Stimulated activated CD4-positive, alpha-beta T cell treated with anti-CD3 and anti-CD28 coated beads, Interleukin-12 subunit alpha, Interleukin-12 subunit beta, amount 100 ng/mL, for 48 hours (primary cell): ENCODE data around the gene REN.

ENCODE experiments used
- DNase-seq, 3 donors: peaks; one replicate each; pipeline ENCODE4 v3.0.0-alpha.2; 2020; ENCODE audit warnings: low read depth in 2 of 3, low spot score in 1 of 3

REN gene

GRCh38 chr1:204110894-204111633 lies 55.1 kb downstream of the REN start:
- no peak for DNase-seq

DNA sequence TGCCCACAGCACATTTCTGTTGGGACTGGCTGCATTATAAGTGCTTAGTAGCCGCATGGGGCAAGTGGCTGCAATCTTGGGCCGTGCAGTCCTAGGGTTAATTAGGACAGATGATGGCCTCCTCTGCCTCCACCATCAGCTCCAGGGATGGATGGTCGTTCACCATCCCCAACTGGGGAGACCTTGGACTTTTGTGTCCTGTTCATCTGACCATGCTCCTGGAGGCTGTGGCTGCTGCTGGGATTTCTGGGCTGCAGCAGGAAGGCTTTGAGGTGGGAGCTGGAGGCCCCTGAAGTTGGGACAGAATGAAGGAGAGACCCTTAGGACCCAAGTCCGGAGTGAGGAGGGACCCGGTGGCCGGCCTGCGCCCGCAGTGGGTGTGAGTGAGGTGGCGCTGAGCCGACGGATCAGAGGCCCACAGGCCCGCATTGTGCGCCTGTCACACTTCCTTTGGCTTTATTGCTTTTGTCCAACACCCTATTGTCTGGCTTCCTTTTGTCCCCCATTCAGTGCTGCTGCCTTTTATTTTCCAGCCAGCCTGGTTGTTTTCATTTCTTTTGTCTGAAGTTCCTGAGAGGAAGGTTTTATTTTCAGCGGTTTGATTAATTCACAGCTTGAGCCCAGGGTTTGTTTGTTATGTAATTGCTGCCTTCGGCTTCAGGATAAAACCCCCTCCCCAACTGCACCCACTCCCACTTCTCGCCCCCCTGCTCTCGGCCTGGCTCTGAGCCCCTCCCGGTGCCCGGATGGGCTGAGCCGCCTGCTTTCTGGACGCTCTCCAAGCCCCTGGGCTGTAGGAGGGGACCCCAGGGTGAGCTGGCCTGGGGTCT lies 57.6 kb downstream of the REN start:
- DNase-seq = no peak

DNA sequence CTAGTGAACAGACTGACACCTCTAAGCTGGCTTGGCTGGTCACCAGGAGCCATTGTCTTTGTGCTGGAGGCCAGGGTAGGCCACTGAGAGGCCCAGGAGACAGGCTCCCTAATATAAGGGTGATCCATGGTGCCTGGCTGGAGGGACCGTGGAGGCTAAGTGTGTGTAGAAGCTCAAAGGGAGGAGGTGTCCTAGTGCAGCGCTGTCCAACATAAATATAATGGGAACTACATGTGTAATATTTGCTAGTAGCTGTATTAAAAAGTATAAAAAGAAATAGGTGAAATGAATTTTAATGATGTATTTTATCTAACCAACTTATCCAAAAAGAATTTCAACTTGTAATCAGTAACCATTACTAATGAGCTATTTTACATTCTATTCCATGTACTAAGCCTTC lies 58.2 kb downstream of the REN start:
- DNase-seq = no peak

DNA sequence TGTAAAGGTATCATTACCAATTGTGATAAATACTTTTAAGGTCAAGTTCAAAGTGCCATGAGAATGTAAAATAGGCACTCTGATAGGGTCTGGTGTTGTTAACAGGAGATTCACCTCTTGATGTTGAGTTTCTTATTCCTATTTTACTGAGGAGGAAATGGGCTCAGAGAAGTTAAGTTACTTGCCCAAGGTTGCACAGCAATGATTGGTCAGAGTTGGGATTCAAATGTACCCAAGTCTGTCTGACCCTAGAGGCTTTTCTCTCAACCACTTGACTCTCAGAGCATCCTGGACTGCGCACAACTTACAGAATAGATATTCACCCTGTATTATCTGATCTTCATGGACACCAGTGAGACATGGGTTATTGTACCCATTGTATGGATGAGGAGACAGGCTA lies 59.3 kb downstream of the REN start:
- no peak for DNase-seq

- no peak for DNase-seq
These were observed 61.0 kb downstream of the REN start for GRCh38 chr1:204105131-204105515.
